Superior temporal gyrus (tissue), 1 donor: ENCODE measurements around the gene STOX2.

Source experiments
- DNase-seq: peaks from one replicate; pipeline ENCODE4 v3.0.0-alpha.2; 2016; ENCODE audit errors: extremely low spot score

The STOX2 gene

GRCh38 chr4:183905081-183905592 lies at the start of gene STOX2:
STOX2 (plus strand) TSS chr4:183905307; CDS start chr4:183906791, 1,484 bp downstream.
- peak; percentile 91 for DNase-seq

GRCh38 chr4:183855323-183856190 lies 49.5 kb upstream of the STOX2 start:
- no peak for DNase-seq

GRCh38 chr4:183857040-183857439 lies 48.1 kb upstream of the STOX2 start:
- no peak for DNase-seq

- DNase-seq, result no peak
Observed at GRCh38 chr4:183858011-183858615, 47.0 kb upstream of the STOX2 start.

GRCh38 chr4:183860119-183860518 lies 45.0 kb upstream of the STOX2 start:
- DNase-seq, result no peak

- peak; percentile 39 for DNase-seq
Observed at GRCh38 chr4:183860731-183861130, 44.4 kb upstream of the STOX2 start.

- DNase-seq, result no peak
Observed at GRCh38 chr4:183861426-183861825, 43.7 kb upstream of the STOX2 start.

GRCh38 chr4:183863155-183863825 lies 41.8 kb upstream of the STOX2 start:
- no peak for DNase-seq

- no peak for DNase-seq
Observed at GRCh38 chr4:183867247-183867646, 37.9 kb upstream of the STOX2 start.

GRCh38 chr4:183870997-183871396 lies 34.1 kb upstream of the STOX2 start:
- no peak for DNase-seq

- no peak for DNase-seq
Observed at GRCh38 chr4:183871581-183871980, 33.5 kb upstream of the STOX2 start.

- DNase-seq, result no peak
Observed at GRCh38 chr4:183872531-183872930, 32.6 kb upstream of the STOX2 start.

- no peak for DNase-seq
Observed at GRCh38 chr4:183873409-183874185, 31.5 kb upstream of the STOX2 start.

- DNase-seq, result no peak
Observed at GRCh38 chr4:183875251-183875825, 29.8 kb upstream of the STOX2 start.

- no peak for DNase-seq
Observed at GRCh38 chr4:183876268-183876934, 28.7 kb upstream of the STOX2 start.

- DNase-seq, result no peak
Observed at GRCh38 chr4:183878251-183878970, 26.7 kb upstream of the STOX2 start.

GRCh38 chr4:183885205-183885720 lies 19.8 kb upstream of the STOX2 start:
- DNase-seq, result no peak

- DNase-seq, result no peak
Observed at GRCh38 chr4:183887351-183887750, 17.8 kb upstream of the STOX2 start.

- DNase-seq, result no peak
Observed at GRCh38 chr4:183888564-183888963, 16.5 kb upstream of the STOX2 start.

- no peak for DNase-seq
Observed at GRCh38 chr4:183889190-183889589, 15.9 kb upstream of the STOX2 start.
